Fibroblast of lung (primary cell): ENCODE measurements around the gene CYGB.

ENCODE experiments used
- CTCF ChIP-seq, 2 donors: IDR thresholded peaks in 1 of 2; conservative IDR thresholded peaks in 1 of 2; 1 replicate in 1 of 2; 2 replicates in 1 of 2; pipeline ENCODE4 v1.5.1; 2011 to 2012; ENCODE audit warnings: low read length in 2 of 2, control low read depth in 1 of 2, inconsistent platforms in 1 of 2, low read depth in 1 of 2, mild to moderate bottlenecking in 1 of 2
- EZH2 ChIP-seq: IDR thresholded peaks from 2 replicates; pipeline ENCODE4 v1.5.1; 2012; ENCODE audit warnings: low read length, control low read depth, mild to moderate bottlenecking; ENCODE audit errors: missing control alignments

DNA sequence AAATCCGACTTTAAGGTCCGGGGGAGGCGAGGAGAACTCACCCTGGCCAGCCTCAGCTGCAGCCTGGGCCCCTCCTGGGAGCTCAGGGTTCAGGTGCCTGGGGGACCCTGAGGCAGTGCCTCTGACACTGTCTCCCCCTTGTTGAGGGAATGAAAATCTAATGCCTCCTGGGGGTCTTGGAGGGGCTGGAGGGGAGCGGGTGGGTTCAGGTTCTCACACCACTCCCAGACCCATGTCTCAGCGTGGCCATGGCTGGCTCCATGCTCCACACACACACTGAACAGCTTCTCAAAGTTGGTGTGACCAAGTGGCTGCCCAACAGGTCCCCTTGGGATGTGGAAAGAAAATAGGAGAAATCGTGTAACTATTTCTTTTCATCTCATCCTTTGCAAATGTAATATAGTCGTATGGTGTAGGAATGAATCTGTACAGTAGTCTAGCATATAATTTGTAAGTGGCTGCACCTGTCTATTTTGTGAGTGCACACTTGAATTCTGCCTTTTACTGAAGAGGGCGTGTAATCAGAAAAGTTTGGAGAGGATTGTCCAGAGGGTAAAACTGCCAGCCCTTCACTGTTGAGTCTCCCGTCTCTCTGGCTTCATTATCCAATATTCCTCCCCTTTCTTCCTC lies 1.5 kb upstream of the CYGB start:
- TF ChIP-seq CTCF (conservative IDR thresholded peaks at IDR 0.05 in 1 of 2, IDR thresholded peaks at IDR 0.05 in 1 of 2; ENCODE audit: low read depth in 1 of 2, low read length in 2 of 2) (no peak), EZH2 (no peak)
